Mesothelial cell of epicardium (in vitro differentiated cells): ENCODE data around the gene IDUA. TPM values are rescaled to one million over a fixed set of nuclear protein-coding genes. Genes with fewer than 3 reads are reported as not detected.

Experiments used
- DNase-seq, 2 experiments: peaks; one replicate each; pipeline ENCODE4 v3.0.0; 2021; ENCODE audit warnings: low spot score in 2 of 2; ENCODE audit not compliant: unreplicated experiment in 2 of 2
- H3K27ac Mint-ChIP-seq: 2 replicates; pipeline ENCODE4 v1.8.0; 2021; ENCODE audit warnings: mixed read lengths
- H3K27me3 Mint-ChIP-seq: 2 replicates; pipeline ENCODE4 v1.8.0; 2021; ENCODE audit warnings: low read depth, mixed read lengths
- H3K36me3 Mint-ChIP-seq: 2 replicates; pipeline ENCODE4 v1.8.0; 2021; ENCODE audit warnings: mixed read lengths
- H3K4me1 Mint-ChIP-seq: 2 replicates; pipeline ENCODE4 v1.8.0; 2021; ENCODE audit warnings: mixed read lengths
- H3K4me3 Mint-ChIP-seq: 2 replicates; pipeline ENCODE4 v1.8.0; 2021; ENCODE audit warnings: mild to moderate bottlenecking, moderate library complexity, mixed read lengths
- H3K9me3 Mint-ChIP-seq: 2 replicates; pipeline ENCODE4 v1.8.0; 2021; ENCODE audit warnings: mixed read lengths
- total RNA-seq: library from RNA; stranded (reverse); gene quantifications from 3 replicates; pipeline ENCODE4 v1.2.1, GENCODE V29; 2021
- TF ChIP-seq, protein P1 (sequence below): fragments of 200-600 bp; sonication (generic); IDR thresholded peaks from one replicate; pipeline ENCODE4 v1.5.0; 2021; ENCODE audit warnings: antibody characterized with exemption; ENCODE audit not compliant: unreplicated experiment

Gene IDUA
- total RNA-seq, 1 donor from 2014 or later: 68.6 TPM

DNA sequence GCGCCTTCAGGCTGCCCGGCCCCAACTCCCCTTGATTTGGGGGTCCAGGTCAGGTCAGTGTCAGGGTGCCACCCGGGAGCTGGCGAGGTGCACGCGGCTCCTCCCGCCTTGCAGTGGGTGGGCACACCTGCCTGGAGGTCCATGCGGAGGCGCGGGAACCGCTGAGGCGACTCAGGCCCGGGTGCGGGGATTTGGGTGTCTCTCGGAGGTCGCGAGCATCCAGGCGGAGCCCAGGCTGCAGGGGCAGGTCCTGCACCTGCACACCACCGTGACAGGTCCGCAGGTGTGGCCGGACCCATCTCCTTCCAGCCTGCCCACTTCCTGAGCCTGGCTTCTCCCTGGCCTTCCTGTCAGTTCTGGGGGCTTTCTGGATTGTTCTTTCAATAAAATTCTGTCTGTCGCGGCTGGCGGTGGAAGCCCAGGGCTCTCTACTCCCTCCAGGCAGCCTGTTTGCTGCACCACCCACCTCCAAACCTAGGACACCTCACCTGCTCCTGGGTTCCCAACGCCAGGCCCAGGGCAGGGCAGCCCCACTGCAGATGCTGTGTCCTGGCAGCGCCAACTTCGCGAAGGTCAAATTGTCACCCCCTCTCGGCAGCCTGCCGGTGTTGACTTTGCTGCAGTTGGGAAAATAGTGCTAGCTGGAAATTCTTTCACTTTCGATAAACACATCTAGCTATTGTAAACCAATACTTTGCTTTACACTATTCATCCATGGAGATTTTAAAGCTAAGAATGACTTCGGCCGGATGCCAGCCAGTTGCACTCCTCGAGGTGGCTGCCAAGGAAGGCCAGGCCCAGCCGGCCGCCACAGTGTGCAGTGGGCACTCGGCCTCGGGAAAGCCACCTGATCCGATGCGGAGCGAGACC, 60.5 kb downstream of the IDUA start:
- Mint-ChIP-seq H3K4me3 (peak overlapping the region; percentile 52), H3K27ac (no peak overlapping the region), H3K27me3 (peaks cover 65% of the 10 kb centered on the region), H3K36me3 (no peaks in the 10 kb centered on the region), H3K9me3 (no peaks in the 10 kb centered on the region), H3K4me1 (peaks cover 11% of the 10 kb centered on the region)
- DNase-seq: peak in 1 of 2 experiments; percentile 21
- TF ChIP-seq, protein P1, sequence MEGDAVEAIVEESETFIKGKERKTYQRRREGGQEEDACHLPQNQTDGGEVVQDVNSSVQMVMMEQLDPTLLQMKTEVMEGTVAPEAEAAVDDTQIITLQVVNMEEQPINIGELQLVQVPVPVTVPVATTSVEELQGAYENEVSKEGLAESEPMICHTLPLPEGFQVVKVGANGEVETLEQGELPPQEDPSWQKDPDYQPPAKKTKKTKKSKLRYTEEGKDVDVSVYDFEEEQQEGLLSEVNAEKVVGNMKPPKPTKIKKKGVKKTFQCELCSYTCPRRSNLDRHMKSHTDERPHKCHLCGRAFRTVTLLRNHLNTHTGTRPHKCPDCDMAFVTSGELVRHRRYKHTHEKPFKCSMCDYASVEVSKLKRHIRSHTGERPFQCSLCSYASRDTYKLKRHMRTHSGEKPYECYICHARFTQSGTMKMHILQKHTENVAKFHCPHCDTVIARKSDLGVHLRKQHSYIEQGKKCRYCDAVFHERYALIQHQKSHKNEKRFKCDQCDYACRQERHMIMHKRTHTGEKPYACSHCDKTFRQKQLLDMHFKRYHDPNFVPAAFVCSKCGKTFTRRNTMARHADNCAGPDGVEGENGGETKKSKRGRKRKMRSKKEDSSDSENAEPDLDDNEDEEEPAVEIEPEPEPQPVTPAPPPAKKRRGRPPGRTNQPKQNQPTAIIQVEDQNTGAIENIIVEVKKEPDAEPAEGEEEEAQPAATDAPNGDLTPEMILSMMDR: no peak

DNA sequence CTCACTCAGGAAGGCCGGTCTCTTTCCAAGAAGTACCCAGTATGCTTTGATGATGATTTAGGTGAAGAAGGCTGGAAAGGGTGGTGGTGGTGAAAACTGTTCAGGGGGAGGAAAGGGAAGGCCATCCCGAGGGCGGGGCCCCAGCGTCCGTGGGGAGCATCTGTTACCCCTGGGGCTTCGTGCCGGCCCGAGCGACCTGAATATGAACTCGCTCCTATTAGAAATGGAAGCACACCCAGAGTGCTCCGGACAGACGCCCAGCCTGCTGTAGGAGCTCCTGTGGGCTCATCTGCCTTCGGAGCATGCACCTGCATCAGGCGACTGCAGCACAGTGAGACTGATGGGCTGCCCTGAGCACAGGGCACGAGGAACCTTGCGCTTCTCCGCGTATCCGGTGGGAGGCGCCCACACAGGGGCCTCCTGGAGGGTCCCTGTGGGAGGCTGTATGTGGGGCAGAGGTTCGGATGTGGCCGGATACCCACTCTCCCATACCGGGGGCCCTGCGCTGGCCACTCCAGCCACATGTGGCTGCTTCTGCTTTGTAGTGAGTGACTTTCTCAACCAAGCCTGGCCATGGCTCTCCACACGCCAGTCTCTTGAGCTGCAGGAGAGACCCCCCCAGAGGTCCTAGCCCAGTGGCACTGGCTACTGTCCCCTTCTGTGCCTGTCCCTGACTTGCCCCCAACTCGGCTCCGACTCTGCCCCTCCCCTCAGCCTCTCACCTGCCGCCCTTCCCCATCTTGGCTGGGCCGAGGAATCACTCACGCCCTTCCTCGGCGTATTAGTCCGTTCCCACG, 61.3 kb downstream of the IDUA start:
- Mint-ChIP-seq H3K36me3 (no peaks in the 10 kb centered on the region), H3K27me3 (peaks cover 72% of the 10 kb centered on the region), H3K9me3 (no peaks in the 10 kb centered on the region), H3K27ac (no peak overlapping the region), H3K4me1 (peaks cover 9% of the 10 kb centered on the region), H3K4me3 (no peak overlapping the region)
- TF ChIP-seq, protein P1: no peak
- no peak for DNase-seq

DNA sequence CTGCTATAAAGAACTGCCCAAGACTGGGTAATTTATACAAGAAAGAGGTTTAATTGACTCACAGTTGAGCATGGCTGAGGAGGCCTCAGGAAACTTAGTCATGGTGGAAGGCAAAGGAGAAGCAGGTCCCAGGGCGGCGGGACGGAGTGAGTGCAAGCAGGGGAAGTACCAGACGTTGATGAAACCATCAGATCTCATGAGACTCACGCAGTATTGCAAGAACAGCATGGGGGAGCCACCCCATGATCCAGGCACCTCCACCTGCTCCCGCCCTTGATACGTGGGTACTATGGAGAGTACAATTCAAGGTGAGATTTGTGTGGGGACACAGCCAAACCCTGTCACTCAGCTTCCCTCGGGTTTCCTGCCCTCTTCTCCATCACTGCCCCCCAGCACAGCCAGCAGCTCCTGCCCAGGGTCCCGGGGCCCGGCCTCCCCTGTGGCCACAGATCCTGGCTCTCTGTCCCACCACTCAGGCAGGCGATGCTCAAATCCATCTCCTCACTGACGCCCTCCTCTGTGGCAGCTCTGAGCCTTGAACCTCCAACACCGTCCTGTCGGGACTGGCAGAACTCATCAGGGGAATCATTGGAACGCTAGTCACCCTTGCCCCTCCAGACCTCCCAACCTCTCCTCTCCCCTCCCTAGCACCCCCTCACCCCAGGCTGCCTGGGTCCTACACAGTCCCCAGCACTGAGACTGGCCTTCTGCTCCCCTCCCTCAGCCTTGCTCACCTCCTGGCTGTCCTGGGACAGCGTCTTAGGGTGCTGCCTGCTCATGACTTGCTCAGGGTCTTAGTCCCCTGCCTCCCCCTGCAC, 62.1 kb downstream of the IDUA start:
- DNase-seq: no peak
- Mint-ChIP-seq H3K9me3 (no peaks in the 10 kb centered on the region), H3K4me3 (no peak overlapping the region), H3K4me1 (peaks cover 6% of the 10 kb centered on the region), H3K27ac (no peak overlapping the region), H3K27me3 (peaks cover 77% of the 10 kb centered on the region), H3K36me3 (no peaks in the 10 kb centered on the region)
- TF ChIP-seq, protein P1: no peak

DNA sequence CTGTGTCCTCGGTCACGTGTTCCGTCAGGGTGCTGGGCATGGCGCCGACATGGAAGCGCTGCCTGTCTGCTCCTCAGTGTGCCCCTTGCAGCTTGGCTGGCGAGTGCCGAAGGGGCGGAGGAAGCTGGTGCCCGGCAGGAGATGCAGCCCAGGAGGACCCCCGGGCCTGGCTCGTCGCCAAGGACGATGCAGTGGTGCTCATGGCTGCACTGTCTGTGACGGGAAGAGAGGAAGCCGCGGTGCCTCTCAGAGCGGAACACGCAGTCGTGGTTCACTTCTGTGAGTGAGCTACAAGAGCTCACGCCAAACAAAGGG, 62.7 kb downstream of the IDUA start:
- Mint-ChIP-seq H3K27ac (no peak overlapping the region), H3K36me3 (no peaks in the 10 kb centered on the region), H3K4me3 (no peak overlapping the region), H3K4me1 (peaks cover 4% of the 10 kb centered on the region), H3K27me3 (peaks cover 78% of the 10 kb centered on the region), H3K9me3 (no peaks in the 10 kb centered on the region)
- peak in 1 of 2 experiments; percentile 21 for DNase-seq
- TF ChIP-seq, protein P1: no peak

DNA sequence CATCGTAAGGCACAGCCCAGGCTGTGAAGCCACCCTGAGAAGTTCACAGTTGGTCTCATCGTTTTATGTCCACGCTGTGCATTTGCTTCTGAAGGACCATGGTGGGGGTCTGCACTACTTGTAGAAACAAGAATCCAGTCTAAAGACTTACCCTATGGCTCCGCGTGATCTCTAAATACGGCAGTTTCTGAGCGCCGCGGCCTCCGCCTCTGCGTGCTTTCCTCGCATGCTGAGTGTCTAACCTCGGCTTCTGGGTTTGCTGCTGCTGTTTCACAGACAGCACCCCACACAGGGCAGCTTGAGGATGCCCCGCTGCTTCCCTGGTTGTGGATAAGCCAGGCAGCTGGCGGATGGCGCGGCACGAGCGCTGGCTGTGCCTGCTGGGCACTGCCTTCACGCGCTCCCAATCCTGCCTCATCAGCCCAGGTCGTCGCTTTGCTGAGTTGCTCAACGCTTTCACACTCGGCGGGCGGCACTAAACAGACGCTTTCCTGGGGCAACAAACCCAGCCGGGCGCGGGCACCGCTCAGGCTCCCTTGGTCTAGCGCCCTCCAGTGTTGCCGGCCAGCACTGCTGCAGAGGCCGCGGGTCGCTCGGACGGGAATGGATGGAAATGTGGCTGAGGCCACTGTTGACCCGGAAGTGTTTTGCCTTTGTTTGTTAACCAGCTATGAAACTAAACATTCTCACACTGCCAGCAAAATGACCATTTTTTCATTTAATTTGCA, 63.8 kb downstream of the IDUA start:
- peaks cover 4% of the 10 kb centered on the region for H3K4me1 Mint-ChIP-seq
- no peak overlapping the region for H3K27ac Mint-ChIP-seq

More for the DNA sequence above, 63.8 kb downstream of the IDUA start:
- H3K9me3 Mint-ChIP-seq: no peaks in the 10 kb centered on the region
- TF ChIP-seq, protein P1: peak; percentile 21
- H3K36me3 Mint-ChIP-seq: no peaks in the 10 kb centered on the region
- DNase-seq: no peak
- peaks cover 75% of the 10 kb centered on the region for H3K27me3 Mint-ChIP-seq
- no peak overlapping the region for H3K4me3 Mint-ChIP-seq
